Ovary (tissue), 9 donors: Measurements from ENCODE around the gene PLBD2. TPM values are rescaled to one million over a fixed set of nuclear protein-coding genes. Genes with fewer than 3 reads are reported as not detected.
A peak's percentile ranks its signal among the peaks of the same experiment; 100 is the strongest.

Source experiments
- DNase-seq, 5 donors: peaks; one replicate each; pipeline ENCODE4 v3.0.0-alpha.2; 2019 to 2020
- H3K27ac ChIP-seq, 2 donors: fragments of 200-600 bp; one replicate each; pipeline versions ENCODE4 v1.5.1 to v1.8.0; 2019 to 2022
- H3K27me3 ChIP-seq: fragments of 200-600 bp; one replicate; pipeline ENCODE4 v1.8.0; 2022
- H3K36me3 ChIP-seq: fragments of 200-600 bp; sonication (generic); one replicate; pipeline ENCODE4 v1.5.1; 2019
- H3K4me1 ChIP-seq: one replicate; pipeline ENCODE4 v1.8.1; 2013; ENCODE audit warnings: mild to moderate bottlenecking, moderate library complexity; ENCODE audit not compliant: insufficient read depth
- H3K4me3 ChIP-seq: fragments of 200-600 bp; sonication (generic); one replicate; pipeline ENCODE4 v1.5.1; 2017
- H3K9me3 ChIP-seq, 2 donors: fragments of 200-600 bp in 1 of 2; sonication (generic) in 1 of 2; one replicate each; pipeline versions ENCODE4 v1.5.1 to v1.8.1; 2013 to 2019; ENCODE audit warnings: mild to moderate bottlenecking in 1 of 2, moderate library complexity in 1 of 2
- EP300 ChIP-seq: sonication (generic); formaldehyde crosslinking; IDR thresholded peaks from one replicate; pipeline ENCODE4 v1.6.1; 2017; ENCODE audit warnings: antibody characterized with exemption
- POLR2A ChIP-seq: fragments of 450-650 bp; IDR thresholded peaks from one replicate; pipeline ENCODE4 v1.6.1; 2017; ENCODE audit warnings: antibody characterized with exemption, mild to moderate bottlenecking, moderate library complexity
- WGBS, 3 donors: extraction: QIAGEN DNeasy Blood & Tissue Kit in 1 of 3; methylation state at CpG; one replicate each; pipeline versions ENCODE4 v1.1.5 to v1.1.7; 2013 to 2017; 5-methylcytosine and 5-hydroxymethylcytosine counted together
- intact Hi-C, 4 donors: fragments of 100-400 bp; cut with DNase I; formaldehyde crosslinking; loops; one replicate each; pipeline versions ENCODE4 v1.11.0 to v1.15.1; 2022 to 2023
- polyA plus RNA-seq, 2 donors: library from polyadenylated mRNA; stranded (reverse); fragments of 200-250 nt in 1 of 2; fragments of 350-450 nt in 1 of 2; fragmentation: Illumina TruSeq in 1 of 2; extraction: RNeasy Lipid Tissue Mini Kit (QIAGEN cat#74804) in 1 of 2; gene quantifications; one replicate each; pipeline ENCODE4 v1.2.3, GENCODE V29; 2013 to 2014
- total RNA-seq, 7 donors: library from RNA; depleted of rRNA in 2 of 7; stranded (reverse); fragments of >200 nt in 2 of 7; fragmentation: NEBNext Ultra II Directional in 3 of 7; extraction: Animal tissue kit (Norgen Biotek cat#: 25700) in 3 of 7; gene quantifications; one replicate each; pipeline versions ENCODE4 v1.1.0 to v1.2.4, GENCODE V29; 2016 to 2023
- TF ChIP-seq, protein P1 (sequence below), 3 donors: fragments of 450-650 bp in 2 of 3; fragments of 200-600 bp in 1 of 3; IDR thresholded peaks; one replicate each; pipeline versions ENCODE4 v1.5.1 to v1.8.0; 2016 to 2022; ENCODE audit warnings: antibody characterized with exemption in 3 of 3, mild to moderate bottlenecking in 1 of 3
- donor health status: DM: no; HTN: no; CAD: no; lungs with moderate emphysema.
- donor health status: DM: no; HTN: no; CAD: no.
- donor health status: Bipolar disorder and iron deficiency.
- donor health status: DM: yes; HTN: yes; CAD: no.
- donor health status: DM: no; HTN: no; CAD: no.
- donor health status: DM: yes; HTN: yes; CAD: no.

The PLBD2 gene
- total and polyA plus RNA-seq, 9 donors = 31.5 to 135 (median 81.9) TPM

DNA sequence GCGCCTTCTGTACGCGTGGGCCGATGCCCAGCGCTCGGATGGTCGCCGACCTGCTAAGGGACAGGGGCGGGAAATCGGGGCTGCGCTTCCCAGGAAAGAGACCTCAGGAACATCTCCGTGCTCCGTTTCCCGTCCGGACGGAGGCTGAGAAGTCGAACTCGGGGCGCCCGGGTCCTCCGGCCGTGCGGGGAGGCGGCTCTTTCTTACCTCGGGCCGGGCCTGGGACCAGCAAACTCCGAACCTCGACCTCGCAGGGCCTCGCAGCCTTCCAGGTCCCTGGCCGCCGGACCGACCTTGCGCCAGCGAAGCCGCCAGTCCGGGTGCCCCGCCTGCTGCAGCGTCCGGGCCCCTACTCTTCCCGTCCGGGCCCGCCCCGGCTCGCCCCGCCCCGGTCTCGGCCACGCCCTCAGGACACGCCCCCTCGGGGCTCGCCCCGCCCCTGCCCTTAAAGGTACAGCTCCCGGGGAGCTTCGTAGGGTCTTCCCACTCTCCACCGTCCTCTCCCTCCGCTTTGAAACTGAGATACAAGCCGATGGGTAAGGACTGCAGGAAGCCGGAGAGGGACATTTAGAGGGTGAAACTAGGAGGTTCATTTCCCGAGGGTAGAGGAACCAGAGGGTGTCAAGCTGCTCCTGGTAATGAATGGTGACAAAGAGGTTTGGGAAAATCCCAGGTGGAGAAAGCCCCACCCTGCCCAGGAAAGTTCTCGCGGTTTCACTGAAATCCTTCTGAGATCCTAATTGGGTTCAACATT lies 23.4 kb upstream of the PLBD2 start, which contains the start of gene SLC8B1:
Gene SLC8B1 (minus strand): TSS at position 324 of the 754 bp plus-strand sequence. CDS start 2,231 bp downstream, outside the sequence.
- TF ChIP-seq POLR2A = peak; percentile 92
- TF ChIP-seq EP300 = no peak
- no peaks in the 10 kb centered on the region for H3K9me3 ChIP-seq
- H3K36me3 ChIP-seq = no peaks in the 10 kb centered on the region
- H3K27me3 ChIP-seq = no peaks in the 10 kb centered on the region
- intact Hi-C loops = loop anchor here in 2 of 4 donors (10.0 kb wide), 1 partner anchor 140 kb away; no protein-coding TSS in a partner anchor
- WGBS, 3 donors = 0 to 1% (median 0%) methylated on average over 36 to 62 of the region's 62 CpGs
- DNase-seq = peak; percentile 88 to 96 (median 94)
- H3K4me1 ChIP-seq = peaks cover 3% of the 10 kb centered on the region
- peak within 1 kb of the TSS; percentile 56 for H3K4me3 ChIP-seq
- peak within 1 kb of the TSS; percentile 3 to 50 for H3K27ac ChIP-seq

DNA sequence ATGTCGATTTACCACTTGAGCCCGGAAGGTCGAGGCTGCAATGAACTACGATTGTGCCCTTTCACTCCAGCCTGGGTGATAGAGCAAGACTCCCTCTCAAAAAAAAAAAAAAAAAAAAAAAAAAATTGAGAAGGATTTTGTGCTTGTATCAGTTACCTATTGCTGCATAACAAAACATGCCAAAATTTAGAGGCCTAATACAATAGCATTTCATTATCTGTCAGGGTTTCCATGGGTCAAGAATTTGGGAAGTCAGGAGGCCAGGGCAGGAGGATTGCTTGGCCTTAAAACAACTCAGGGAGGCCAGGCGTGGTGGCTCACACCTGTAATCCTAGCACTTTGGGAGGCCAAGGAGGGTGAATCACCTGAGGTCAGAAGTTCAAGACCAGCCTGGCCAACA lies 18.8 kb upstream of the PLBD2 start:
- TF ChIP-seq POLR2A (no peak), EP300 (no peak)
- TF ChIP-seq, protein P1, sequence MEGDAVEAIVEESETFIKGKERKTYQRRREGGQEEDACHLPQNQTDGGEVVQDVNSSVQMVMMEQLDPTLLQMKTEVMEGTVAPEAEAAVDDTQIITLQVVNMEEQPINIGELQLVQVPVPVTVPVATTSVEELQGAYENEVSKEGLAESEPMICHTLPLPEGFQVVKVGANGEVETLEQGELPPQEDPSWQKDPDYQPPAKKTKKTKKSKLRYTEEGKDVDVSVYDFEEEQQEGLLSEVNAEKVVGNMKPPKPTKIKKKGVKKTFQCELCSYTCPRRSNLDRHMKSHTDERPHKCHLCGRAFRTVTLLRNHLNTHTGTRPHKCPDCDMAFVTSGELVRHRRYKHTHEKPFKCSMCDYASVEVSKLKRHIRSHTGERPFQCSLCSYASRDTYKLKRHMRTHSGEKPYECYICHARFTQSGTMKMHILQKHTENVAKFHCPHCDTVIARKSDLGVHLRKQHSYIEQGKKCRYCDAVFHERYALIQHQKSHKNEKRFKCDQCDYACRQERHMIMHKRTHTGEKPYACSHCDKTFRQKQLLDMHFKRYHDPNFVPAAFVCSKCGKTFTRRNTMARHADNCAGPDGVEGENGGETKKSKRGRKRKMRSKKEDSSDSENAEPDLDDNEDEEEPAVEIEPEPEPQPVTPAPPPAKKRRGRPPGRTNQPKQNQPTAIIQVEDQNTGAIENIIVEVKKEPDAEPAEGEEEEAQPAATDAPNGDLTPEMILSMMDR (IDR thresholded peaks at IDR 0.05) = no peak
- Histone ChIP-seq H3K27me3 (no peaks in the 10 kb centered on the region), H3K27ac (no peak overlapping the region), H3K4me3 (no peak overlapping the region), H3K9me3 (no peaks in the 10 kb centered on the region), H3K36me3 (no peaks in the 10 kb centered on the region), H3K4me1 (no peaks in the 10 kb centered on the region)
- DNase-seq = no peak
- 93 to 94% (median 94%) methylated on average over 5 of the region's 5 CpGs for WGBS, 3 donors
- intact Hi-C loops = loop anchor here in 2 of 4 donors (10.0 kb wide), 1 partner anchor 145 kb away; no protein-coding TSS in a partner anchor

DNA sequence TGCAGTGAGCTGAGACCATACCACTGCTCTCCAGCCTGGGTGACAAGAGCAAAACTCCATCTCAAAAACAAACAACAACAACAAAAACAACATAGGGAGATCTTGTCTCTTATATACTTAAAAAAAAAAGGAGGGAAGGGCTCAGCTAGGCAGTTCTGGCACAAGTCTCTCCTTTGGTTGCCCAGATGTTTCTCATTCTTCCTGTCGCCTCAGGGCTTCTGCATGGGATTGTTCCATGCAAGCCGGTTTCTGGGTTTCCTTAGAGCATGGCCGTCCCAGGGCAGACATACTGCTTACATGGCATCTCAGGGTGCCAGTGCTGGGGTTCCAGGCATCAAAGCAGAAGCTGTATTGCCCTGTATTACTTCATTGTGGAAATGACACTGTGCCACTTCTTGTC lies 18.3 kb upstream of the PLBD2 start:
- Histone ChIP-seq H3K4me1 (no peaks in the 10 kb centered on the region), H3K4me3 (no peak overlapping the region), H3K27me3 (no peaks in the 10 kb centered on the region), H3K9me3 (no peaks in the 10 kb centered on the region), H3K36me3 (no peaks in the 10 kb centered on the region), H3K27ac (no peak overlapping the region)
- 65 to 76% (median 68%) methylated on average over 3 of the region's 3 CpGs for WGBS, 3 donors
- TF ChIP-seq EP300 (no peak), POLR2A (no peak)
- intact Hi-C loops = no loop called here
- DNase-seq = no peak

DNA sequence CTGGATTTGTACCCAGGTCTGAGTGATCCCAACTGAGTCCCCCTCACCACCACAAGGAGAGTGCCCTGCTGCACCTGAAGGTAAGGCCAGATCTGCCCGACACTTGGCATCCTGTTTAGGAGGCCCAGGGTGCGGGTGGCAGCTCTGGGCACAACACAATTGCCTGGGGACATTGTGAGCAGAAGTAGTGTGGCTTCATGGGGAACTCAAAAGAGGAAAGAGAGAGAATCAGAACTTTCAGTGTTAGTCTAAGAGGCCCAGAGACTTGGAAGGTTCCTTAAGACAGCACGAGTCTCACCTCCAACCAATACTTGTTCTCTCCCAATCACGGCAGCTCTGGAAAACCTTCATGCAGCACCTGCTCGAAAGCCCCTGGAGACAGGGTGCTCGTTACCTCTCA lies 16.9 kb upstream of the PLBD2 start:
- TF ChIP-seq EP300 (no peak), POLR2A (no peak)
- TF ChIP-seq, protein P1 (IDR thresholded peaks at IDR 0.05) = no peak
- Histone ChIP-seq H3K36me3 (no peaks in the 10 kb centered on the region), H3K9me3 (no peaks in the 10 kb centered on the region), H3K27me3 (no peaks in the 10 kb centered on the region), H3K4me3 (no peak overlapping the region), H3K27ac (no peak overlapping the region), H3K4me1 (no peaks in the 10 kb centered on the region)
- DNase-seq = no peak
- intact Hi-C loops = no loop called here
- WGBS, 3 donors = 86 to 90% (median 88%) methylated on average over 6 of the region's 6 CpGs

DNA sequence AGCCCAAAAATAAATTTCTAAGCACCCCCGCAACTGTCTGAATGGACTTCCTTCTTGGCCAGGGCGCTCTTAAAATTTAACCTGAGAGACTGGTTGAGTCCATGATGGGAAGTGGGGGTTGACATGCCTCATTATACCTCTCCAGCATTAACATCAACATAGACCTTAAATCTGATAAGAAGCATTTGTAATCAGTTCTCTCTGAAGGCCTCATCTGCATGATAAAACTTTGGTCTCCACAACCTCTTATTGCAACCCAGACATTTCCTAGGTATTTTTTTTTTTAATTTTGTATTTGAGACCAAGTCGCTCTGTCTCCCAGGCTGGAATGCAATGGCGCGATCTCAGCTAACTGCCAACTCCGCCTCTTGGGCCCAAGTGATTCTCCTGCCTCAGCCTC lies 13.1 kb upstream of the PLBD2 start:
- Histone ChIP-seq H3K27me3 (no peaks in the 10 kb centered on the region), H3K4me3 (no peak overlapping the region), H3K36me3 (no peaks in the 10 kb centered on the region), H3K4me1 (peaks cover 4% of the 10 kb centered on the region), H3K27ac (no peak overlapping the region), H3K9me3 (no peaks in the 10 kb centered on the region)
- no peak for DNase-seq
- WGBS, 3 donors = 93 to 96% (median 96%) methylated on average over 6 of the region's 6 CpGs
- TF ChIP-seq EP300 = no peak
- TF ChIP-seq, protein P1 (IDR thresholded peaks at IDR 0.05) = no peak
- TF ChIP-seq POLR2A = no peak
- intact Hi-C loops = no loop called here
